Effector memory CD4-positive, alpha-beta T cell (primary cell): Measurements from ENCODE around the gene ANO2.

ENCODE experiments used
- DNase-seq, 3 donors: peaks; one replicate each; pipeline ENCODE4 v3.0.0-alpha.2; 2020
- H3K27ac ChIP-seq: 2 replicates; pipeline ENCODE4 v1.7.0; 2013; ENCODE audit warnings: mild to moderate bottlenecking, low read length, moderate library complexity; ENCODE audit not compliant: insufficient read depth, poor library complexity, severe bottlenecking
- H3K27me3 ChIP-seq: replicated peaks from 2 replicates; pipeline ENCODE4 v1.7.0; 2013; ENCODE audit warnings: mild to moderate bottlenecking, low read length; ENCODE audit not compliant: insufficient read depth, control insufficient read depth, poor library complexity, severe bottlenecking
- H3K36me3 ChIP-seq: 2 replicates; pipeline ENCODE4 v1.7.0; 2013; ENCODE audit warnings: mild to moderate bottlenecking, low read length, moderate library complexity; ENCODE audit not compliant: control insufficient read depth, insufficient read depth
- H3K4me1 ChIP-seq: 2 replicates; pipeline ENCODE4 v1.7.0; 2013; ENCODE audit warnings: low read length, mild to moderate bottlenecking; ENCODE audit not compliant: control insufficient read depth, insufficient read depth, poor library complexity, severe bottlenecking
- H3K4me3 ChIP-seq: 2 replicates; pipeline ENCODE4 v1.7.0; 2013; ENCODE audit warnings: low read length, low read depth, mild to moderate bottlenecking; ENCODE audit not compliant: insufficient read depth, poor library complexity, severe bottlenecking
- H3K9me3 ChIP-seq: 2 replicates; pipeline ENCODE4 v1.7.0; 2013; ENCODE audit warnings: mild to moderate bottlenecking, low read length, moderate library complexity; ENCODE audit not compliant: control insufficient read depth

Gene ANO2

DNA sequence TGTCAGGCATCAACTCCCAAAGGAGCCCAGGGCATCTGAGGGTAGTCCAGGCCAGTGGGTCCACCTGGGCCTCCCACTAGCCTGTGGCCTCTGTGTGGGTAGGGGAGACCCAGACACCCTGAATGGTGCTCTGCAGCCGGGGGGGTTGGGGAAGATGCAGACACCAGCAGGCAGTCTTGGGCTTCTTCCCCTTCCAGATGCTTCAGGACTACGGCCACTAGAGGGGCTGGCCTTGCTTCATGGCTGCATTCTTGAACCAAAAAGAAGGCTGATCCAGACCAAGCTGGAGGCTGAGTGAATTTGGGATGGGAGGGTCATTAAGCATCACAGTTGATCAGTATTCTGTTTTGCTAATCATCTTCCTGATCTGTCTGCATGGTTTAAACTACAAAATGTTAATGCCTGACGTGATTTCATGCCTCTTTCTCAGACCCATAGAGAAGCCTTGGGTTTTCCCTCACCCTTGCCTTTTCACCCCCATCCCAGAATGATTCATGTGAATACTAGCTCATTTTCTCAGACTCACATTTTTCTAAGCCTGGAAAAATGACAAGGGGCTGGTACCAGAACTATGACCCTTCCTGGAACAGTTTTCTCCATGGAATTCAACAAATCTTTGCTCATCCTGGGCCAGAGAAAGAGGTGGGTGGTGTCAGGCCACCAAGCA, 379.0 kb downstream of the ANO2 start:
- Histone ChIP-seq H3K4me1 (no peaks in the 10 kb centered on the region), H3K9me3 (no peaks in the 10 kb centered on the region), H3K27me3 (no peaks in the 10 kb centered on the region), H3K4me3 (no peak overlapping the region), H3K36me3 (no peaks in the 10 kb centered on the region), H3K27ac (no peak overlapping the region)
- DNase-seq: no peak

DNA sequence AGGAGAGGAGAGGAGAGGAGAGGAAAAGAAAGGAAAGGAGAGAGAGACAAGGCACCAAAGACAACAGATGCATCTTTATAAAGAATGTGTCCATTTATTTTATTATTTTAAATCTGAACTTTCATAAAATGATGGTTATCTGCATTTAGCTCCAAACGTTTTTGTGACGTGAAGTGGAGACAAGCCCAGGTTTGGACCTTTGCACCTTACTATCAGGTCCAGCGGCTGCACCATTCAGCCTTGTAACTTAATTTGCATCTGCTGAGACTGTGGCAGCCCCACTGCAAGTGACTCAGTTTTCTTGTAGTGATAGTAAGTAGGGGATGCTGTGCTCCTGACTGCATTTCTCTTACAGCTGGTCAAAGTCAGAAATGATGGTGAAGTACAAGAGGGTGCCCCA, 382.5 kb downstream of the ANO2 start:
- H3K9me3 ChIP-seq: no peaks in the 10 kb centered on the region
- no peak overlapping the region for H3K27ac ChIP-seq
- no peaks in the 10 kb centered on the region for H3K27me3 ChIP-seq
- H3K4me3 ChIP-seq: no peak overlapping the region
- no peaks in the 10 kb centered on the region for H3K36me3 ChIP-seq
- H3K4me1 ChIP-seq: no peaks in the 10 kb centered on the region
- DNase-seq: no peak

DNA sequence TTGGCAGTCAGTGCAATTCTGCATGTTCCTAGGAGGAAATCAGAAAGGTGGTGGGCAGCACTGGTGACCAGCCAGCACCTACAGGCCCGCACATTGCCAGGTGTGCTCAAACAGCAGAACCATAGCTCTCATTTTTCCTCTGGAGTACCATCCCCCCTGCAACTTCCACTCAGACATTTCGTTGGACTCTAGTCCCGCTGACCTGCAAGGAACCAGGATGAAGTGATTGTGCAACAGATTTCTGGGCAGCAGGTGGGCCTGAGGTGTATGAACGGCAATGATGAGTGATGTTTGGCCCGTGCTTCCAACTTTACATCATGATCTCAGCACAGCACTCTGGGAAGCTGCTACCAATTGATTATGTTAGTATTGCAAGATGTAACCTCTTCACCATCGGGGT, 383.2 kb downstream of the ANO2 start:
- Histone ChIP-seq H3K4me3 (no peak overlapping the region), H3K4me1 (no peaks in the 10 kb centered on the region), H3K27ac (no peak overlapping the region), H3K36me3 (no peaks in the 10 kb centered on the region), H3K9me3 (no peaks in the 10 kb centered on the region), H3K27me3 (no peaks in the 10 kb centered on the region)
- DNase-seq: no peak

DNA sequence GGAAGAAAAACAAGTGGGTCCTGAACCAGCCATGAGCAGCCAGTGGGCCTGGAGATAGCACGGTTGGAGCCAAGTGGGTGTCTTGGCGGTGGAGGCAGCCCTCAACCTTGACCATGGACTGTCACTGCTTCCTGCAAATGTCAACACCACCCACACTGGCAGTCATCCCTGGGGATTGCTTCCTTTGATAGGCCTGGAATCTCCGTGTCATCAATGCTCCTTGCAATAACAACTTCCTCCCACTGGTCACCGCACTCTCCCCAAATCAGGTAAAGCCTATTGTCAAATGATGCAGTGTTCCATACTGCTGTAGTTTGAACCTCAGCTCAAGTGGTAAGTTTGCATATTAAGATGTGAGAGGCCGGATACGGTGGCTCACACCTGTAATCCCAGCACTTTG, 384.0 kb downstream of the ANO2 start:
- no peaks in the 10 kb centered on the region for H3K9me3 ChIP-seq
- H3K27ac ChIP-seq: no peak overlapping the region
- H3K4me1 ChIP-seq: no peaks in the 10 kb centered on the region
- H3K4me3 ChIP-seq: no peak overlapping the region
- no peaks in the 10 kb centered on the region for H3K36me3 ChIP-seq
- DNase-seq: no peak
- no peaks in the 10 kb centered on the region for H3K27me3 ChIP-seq

DNA sequence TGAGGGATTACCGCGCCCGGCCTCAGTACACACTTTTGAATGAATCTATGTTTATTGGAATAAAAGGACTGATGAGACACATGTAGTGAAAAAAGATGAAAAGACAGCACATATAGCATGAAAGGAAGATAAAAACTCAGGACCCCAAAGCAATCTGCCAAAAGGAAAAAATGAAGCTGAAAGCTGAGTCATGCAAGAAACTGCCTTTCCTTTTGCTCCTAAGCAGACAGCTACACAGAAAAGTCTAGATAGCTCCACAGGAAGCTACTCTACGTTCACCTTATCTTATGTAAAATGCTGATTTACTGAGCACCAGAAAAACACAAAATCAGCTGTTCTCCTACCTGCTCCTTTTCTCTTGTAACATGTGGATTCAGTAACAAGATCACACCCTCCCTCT, 384.8 kb downstream of the ANO2 start:
- Histone ChIP-seq H3K27me3 (no peaks in the 10 kb centered on the region), H3K27ac (no peak overlapping the region), H3K36me3 (no peaks in the 10 kb centered on the region), H3K4me3 (no peak overlapping the region), H3K4me1 (no peaks in the 10 kb centered on the region), H3K9me3 (no peaks in the 10 kb centered on the region)
- DNase-seq: no peak

DNA sequence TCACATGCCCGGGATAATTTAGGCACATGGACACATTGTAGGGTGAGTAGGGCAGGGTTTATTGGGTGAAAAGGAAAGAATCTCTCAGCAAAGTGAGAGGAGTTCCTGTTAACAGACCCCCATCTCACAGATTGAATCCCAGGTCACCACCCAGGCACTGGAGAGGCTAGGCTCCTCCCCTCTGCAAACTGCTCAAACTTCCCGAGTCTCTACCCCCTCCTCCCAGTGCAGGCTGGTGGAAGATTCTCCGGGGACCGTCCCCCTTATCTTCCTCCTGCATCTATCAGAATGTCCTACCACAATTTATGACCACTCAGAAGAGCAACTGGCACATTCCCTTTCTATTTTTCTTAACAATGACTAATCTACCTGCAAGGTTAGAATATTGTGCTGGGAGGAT, 387.2 kb downstream of the ANO2 start:
- no peak for DNase-seq
- no peaks in the 10 kb centered on the region for H3K9me3 ChIP-seq
- H3K27me3 ChIP-seq: no peaks in the 10 kb centered on the region
- no peaks in the 10 kb centered on the region for H3K4me1 ChIP-seq
- no peak overlapping the region for H3K27ac ChIP-seq
- no peaks in the 10 kb centered on the region for H3K36me3 ChIP-seq
- no peak overlapping the region for H3K4me3 ChIP-seq

DNA sequence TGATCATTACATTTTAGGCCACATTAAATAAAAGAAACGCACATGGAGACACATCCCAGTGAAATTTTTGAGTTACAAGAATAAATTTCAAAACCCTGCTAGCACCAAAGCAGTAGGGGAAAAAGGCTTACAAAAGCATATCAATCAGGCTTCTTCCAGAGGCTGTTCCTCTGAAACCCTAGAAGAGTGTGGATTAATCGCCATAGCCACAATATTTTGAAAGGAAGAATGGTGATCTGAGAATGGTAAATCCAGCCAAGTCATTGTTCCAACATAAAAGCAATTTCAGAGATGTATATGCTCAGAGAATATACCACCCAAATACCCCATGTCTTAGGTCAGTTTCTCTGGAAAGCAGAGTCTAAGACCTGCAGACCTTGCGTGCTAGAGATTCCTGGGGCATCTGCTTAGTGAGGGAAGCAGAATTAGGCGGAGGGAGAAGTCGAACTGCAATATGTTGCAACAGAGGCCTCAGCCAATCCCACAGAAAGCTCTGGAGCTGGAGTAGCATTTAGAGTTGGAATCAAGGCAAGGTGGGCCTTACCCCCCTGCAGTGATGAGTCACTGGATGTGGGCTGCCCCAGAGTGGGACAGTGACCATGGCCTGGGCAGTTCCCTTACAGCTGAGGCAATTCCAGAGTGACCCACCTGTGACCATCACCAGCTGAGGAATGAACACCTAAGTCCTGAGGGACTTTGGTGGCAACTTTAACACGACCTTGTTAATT, 387.9 kb downstream of the ANO2 start:
- no peaks in the 10 kb centered on the region for H3K36me3 ChIP-seq
- DNase-seq: no peak

DNA sequence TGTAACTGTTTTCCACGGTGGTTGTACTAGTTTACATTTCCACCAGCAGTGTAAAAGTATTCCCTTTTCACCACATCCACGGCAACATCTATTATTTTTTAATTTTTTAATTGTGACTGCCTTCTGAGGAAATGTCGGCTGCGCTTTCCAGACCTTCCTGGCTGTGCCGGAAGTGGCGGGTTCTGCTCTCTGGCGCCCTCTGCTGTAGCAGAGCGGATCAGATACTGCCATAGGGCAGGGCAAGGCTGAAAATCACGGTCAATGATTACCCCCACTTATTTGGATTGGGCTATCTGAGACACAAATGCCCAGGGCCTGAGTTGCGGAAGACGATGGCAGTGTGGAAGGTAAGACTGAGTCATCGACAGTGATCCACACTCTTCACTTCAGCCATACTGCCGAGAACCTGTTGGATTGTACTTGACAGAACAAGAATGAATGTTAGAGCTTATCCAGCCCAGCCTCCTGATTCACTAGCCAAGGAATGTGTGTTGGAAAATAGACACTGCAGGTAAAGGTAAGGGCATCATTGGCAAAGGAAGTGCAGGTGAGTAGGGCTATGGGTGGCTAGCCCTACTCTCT, 388.9 kb downstream of the ANO2 start:
- H3K27ac ChIP-seq: no peak overlapping the region
- H3K4me1 ChIP-seq: no peaks in the 10 kb centered on the region
- H3K36me3 ChIP-seq: no peaks in the 10 kb centered on the region
- H3K27me3 ChIP-seq: no peaks in the 10 kb centered on the region
- DNase-seq: no peak
- no peaks in the 10 kb centered on the region for H3K9me3 ChIP-seq
- H3K4me3 ChIP-seq: no peak overlapping the region

More for the DNA sequence above, 387.9 kb downstream of the ANO2 start:
- Histone ChIP-seq H3K9me3 (no peaks in the 10 kb centered on the region), H3K4me3 (no peak overlapping the region), H3K27me3 (no peaks in the 10 kb centered on the region), H3K4me1 (no peaks in the 10 kb centered on the region), H3K27ac (no peak overlapping the region)

DNA sequence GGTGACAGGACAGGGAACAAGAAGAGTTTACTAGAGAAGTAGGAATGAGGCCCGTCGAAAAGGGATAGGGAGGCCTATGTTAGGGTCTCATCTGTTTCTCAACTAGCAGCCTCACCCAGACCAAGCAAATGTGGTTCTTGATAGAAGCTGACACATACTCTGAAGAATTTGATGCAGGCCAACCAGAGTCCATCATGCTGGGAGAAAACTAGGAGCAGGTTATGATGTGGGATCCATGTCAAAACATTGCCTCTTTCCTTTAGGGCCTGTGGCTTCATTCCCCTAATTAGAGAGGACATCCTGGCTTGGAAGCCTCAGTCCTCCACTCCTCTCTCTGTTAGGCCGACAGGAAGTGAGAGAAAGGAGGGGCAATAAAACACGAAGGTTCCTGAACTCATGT, 390.3 kb downstream of the ANO2 start:
- Histone ChIP-seq H3K27ac (no peak overlapping the region), H3K9me3 (no peaks in the 10 kb centered on the region), H3K36me3 (no peaks in the 10 kb centered on the region), H3K27me3 (no peaks in the 10 kb centered on the region), H3K4me1 (no peaks in the 10 kb centered on the region), H3K4me3 (no peak overlapping the region)
- no peak for DNase-seq

DNA sequence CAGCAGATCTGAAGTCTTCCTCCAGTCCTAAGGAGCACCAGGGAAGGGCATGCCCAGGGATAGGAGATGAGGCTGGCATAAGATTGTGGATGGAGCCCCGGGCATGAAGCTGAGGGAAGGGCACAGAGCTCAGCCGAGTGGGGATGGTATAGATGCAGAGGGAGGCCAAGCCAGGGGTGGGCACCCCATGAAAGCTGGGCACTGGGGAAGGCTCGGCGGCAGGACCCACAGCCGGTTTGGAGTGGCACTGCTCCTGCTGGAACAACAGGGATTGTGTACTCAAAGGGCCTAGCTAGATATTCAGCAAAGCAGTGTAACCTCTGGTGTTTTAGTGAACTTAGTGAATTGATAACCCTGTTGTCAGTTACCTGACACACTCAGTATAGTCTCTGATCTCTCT, 396.0 kb downstream of the ANO2 start:
- Histone ChIP-seq H3K27me3 (no peaks in the 10 kb centered on the region), H3K36me3 (no peaks in the 10 kb centered on the region), H3K9me3 (no peaks in the 10 kb centered on the region), H3K27ac (no peak overlapping the region), H3K4me1 (no peaks in the 10 kb centered on the region), H3K4me3 (no peak overlapping the region)
- DNase-seq: no peak
